ENCODE data around the gene PPIL4.

Gene PPIL4

GRCh38 chr6:149493761-149494320 lies 52.0 kb downstream of the PPIL4 start:
- no peaks in the 10 kb centered on the region for H3K36me3 ChIP-seq
- DNase-seq: no peak
- TF ChIP-seq CTCF (IDR thresholded peaks at IDR 0.05; ENCODE audit: low read depth, low read length): no peak
- H3K4me1 ChIP-seq: no peaks in the 10 kb centered on the region
- H3K9me3 ChIP-seq: no peaks in the 10 kb centered on the region
- no peaks in the 10 kb centered on the region for H3K27me3 ChIP-seq
- H3K4me3 ChIP-seq (ENCODE audit: low read depth, low read length): no peak overlapping the region

GRCh38 chr6:149492798-149493343 lies 53.0 kb downstream of the PPIL4 start:
- Histone ChIP-seq H3K36me3 (no peaks in the 10 kb centered on the region), H3K27me3 (no peaks in the 10 kb centered on the region), H3K9me3 (no peaks in the 10 kb centered on the region), H3K4me1 (no peaks in the 10 kb centered on the region), H3K4me3 (ENCODE audit: low read depth, low read length) (no peak overlapping the region)
- TF ChIP-seq CTCF (IDR thresholded peaks at IDR 0.05; ENCODE audit: low read depth, low read length): no peak
- DNase-seq: no peak

- H3K27me3 ChIP-seq: no peaks in the 10 kb centered on the region
These were observed 55.9 kb downstream of the PPIL4 start for GRCh38 chr6:149489967-149490366.

GRCh38 chr6:149488815-149489214 lies 57.0 kb downstream of the PPIL4 start:
- no peak overlapping the region for H3K4me3 ChIP-seq (ENCODE audit: low read depth, low read length)
- no peak for TF ChIP-seq CTCF (IDR thresholded peaks at IDR 0.05; ENCODE audit: low read depth, low read length)
- no peaks in the 10 kb centered on the region for H3K27me3 ChIP-seq
- no peaks in the 10 kb centered on the region for H3K4me1 ChIP-seq
- H3K36me3 ChIP-seq: no peaks in the 10 kb centered on the region
- DNase-seq: no peak
- H3K9me3 ChIP-seq: no peaks in the 10 kb centered on the region

More at GRCh38 chr6:149489967-149490366, 55.9 kb downstream of the PPIL4 start:
- H3K36me3 ChIP-seq: no peaks in the 10 kb centered on the region
- H3K4me3 ChIP-seq (ENCODE audit: low read depth, low read length): no peak overlapping the region
- H3K9me3 ChIP-seq: no peaks in the 10 kb centered on the region
- no peaks in the 10 kb centered on the region for H3K4me1 ChIP-seq
- no peak for TF ChIP-seq CTCF (IDR thresholded peaks at IDR 0.05; ENCODE audit: low read depth, low read length)
- DNase-seq: no peak

GRCh38 chr6:149487316-149487715 lies 58.5 kb downstream of the PPIL4 start:
- no peak overlapping the region for H3K4me3 ChIP-seq (ENCODE audit: low read depth, low read length)
- H3K4me1 ChIP-seq: no peaks in the 10 kb centered on the region
- H3K36me3 ChIP-seq: no peaks in the 10 kb centered on the region
- no peak for TF ChIP-seq CTCF (IDR thresholded peaks at IDR 0.05; ENCODE audit: low read depth, low read length)
- no peak for DNase-seq
- H3K27me3 ChIP-seq: no peaks in the 10 kb centered on the region
- no peaks in the 10 kb centered on the region for H3K9me3 ChIP-seq
